Prostate gland (tissue), 2 donors: ENCODE measurements around the gene IGFBP2. TPM values are rescaled to one million over a fixed set of nuclear protein-coding genes. Genes with fewer than 3 reads are reported as not detected.

Source experiments
- DNase-seq: peaks from one replicate; pipeline ENCODE4 v3.0.0-alpha.2; 2019; ENCODE audit warnings: low spot score
- H3K27ac ChIP-seq, 2 donors: fragments of 200-600 bp; sonication (generic); 2 replicates each; pipeline ENCODE4 v1.5.1; 2017 to 2019
- H3K27me3 ChIP-seq: fragments of 200-600 bp; sonication (generic); replicated peaks from 2 replicates; pipeline ENCODE4 v1.5.1; 2019; ENCODE audit not compliant: insufficient read depth
- H3K36me3 ChIP-seq, 2 donors: fragments of 200-600 bp; sonication (generic); 1 replicate in 1 of 2; 2 replicates in 1 of 2; pipeline versions ENCODE4 v1.5.1 to v1.8.1; 2017 to 2019
- H3K4me1 ChIP-seq: fragments of 200-600 bp; sonication (generic); replicated peaks from 2 replicates; pipeline ENCODE4 v1.5.1; 2019
- H3K4me3 ChIP-seq, 2 donors: fragments of 200-600 bp; sonication (generic); 2 replicates each; pipeline ENCODE4 v1.5.1; 2017 to 2019
- H3K9me3 ChIP-seq: fragments of 200-600 bp; sonication (generic); 2 replicates; pipeline ENCODE4 v1.5.1; 2017
- CTCF ChIP-seq, 4 experiments: fragments of 200-600 bp in 2 of 4; fragments of 450-650 bp in 2 of 4; sonication (generic) in 2 of 4; IDR thresholded peaks; 1 replicate in 3 of 4; 2 replicates in 1 of 4; pipeline ENCODE4 v1.5.1; 2016 to 2019; ENCODE audit warnings: antibody characterized with exemption in 4 of 4, mild to moderate bottlenecking in 2 of 4, moderate library complexity in 2 of 4
- POLR2A ChIP-seq: fragments of 450-650 bp; IDR thresholded peaks from one replicate; pipeline ENCODE4 v1.6.1; 2016; ENCODE audit warnings: antibody characterized with exemption, mild to moderate bottlenecking
- POLR2AphosphoS5 ChIP-seq: sonication (generic); formaldehyde crosslinking; IDR thresholded peaks from one replicate; pipeline ENCODE4 v1.6.1; 2017; ENCODE audit warnings: antibody characterized with exemption
- WGBS: methylation state at CpG from one replicate; pipeline ENCODE4 v1.1.5; 2018; 5-methylcytosine and 5-hydroxymethylcytosine counted together
- intact Hi-C: fragments of 100-400 bp; cut with DNase I; formaldehyde crosslinking; loops from one replicate; pipeline ENCODE4 v1.14.2; 2022
- total RNA-seq, 2 donors: library from RNA; depleted of rRNA; stranded (reverse); fragments of >200 nt; gene quantifications; one replicate each; pipeline ENCODE4 v1.1.0, GENCODE V29; 2016

IGFBP2 gene
- total RNA-seq, 2 donors from 2014 or later, result 152 to 250 TPM

- no peak for DNase-seq
- WGBS, result 15% methylated on average over 7 of the region's 7 CpGs
- no peaks in the 10 kb centered on the region for H3K36me3 ChIP-seq
- no peaks in the 10 kb centered on the region for H3K27me3 ChIP-seq
- no peak overlapping the region for H3K27ac ChIP-seq
- TF ChIP-seq POLR2A (no peak), CTCF (IDR thresholded peaks at IDR 0.05) (no peak), POLR2AphosphoS5 (no peak)
- H3K9me3 ChIP-seq, result no peaks in the 10 kb centered on the region
- H3K4me3 ChIP-seq, result no peak overlapping the region
- peaks cover under 1% of the 10 kb centered on the region for H3K4me1 ChIP-seq
- intact Hi-C loops, result no loop called here
These were observed 66.9 kb downstream of the IGFBP2 start for GRCh38 chr2:216700088-216700567.

GRCh38 chr2:216700781-216701180 lies 67.6 kb downstream of the IGFBP2 start:
- H3K4me1 ChIP-seq, result no peaks in the 10 kb centered on the region

GRCh38 chr2:216701544-216701943 lies 68.3 kb downstream of the IGFBP2 start:
- no peaks in the 10 kb centered on the region for H3K4me1 ChIP-seq
- H3K36me3 ChIP-seq, result no peaks in the 10 kb centered on the region
- no peak overlapping the region for H3K27ac ChIP-seq
- DNase-seq, result no peak
- WGBS, result 96% methylated on average over 7 of the region's 7 CpGs
- TF ChIP-seq CTCF (IDR thresholded peaks at IDR 0.05), result no peak
- no peak overlapping the region for H3K4me3 ChIP-seq
- no peaks in the 10 kb centered on the region for H3K27me3 ChIP-seq
- no peaks in the 10 kb centered on the region for H3K9me3 ChIP-seq
- intact Hi-C loops, result no loop called here

More at GRCh38 chr2:216700781-216701180, 67.6 kb downstream of the IGFBP2 start:
- H3K9me3 ChIP-seq, result no peaks in the 10 kb centered on the region
- TF ChIP-seq POLR2AphosphoS5, result no peak
- no peak for TF ChIP-seq POLR2A
- TF ChIP-seq CTCF (IDR thresholded peaks at IDR 0.05), result no peak
- no peaks in the 10 kb centered on the region for H3K36me3 ChIP-seq
- no peak for DNase-seq
- no peak overlapping the region for H3K4me3 ChIP-seq
- H3K27ac ChIP-seq, result no peak overlapping the region
- intact Hi-C loops, result no loop called here
- H3K27me3 ChIP-seq, result no peaks in the 10 kb centered on the region
- WGBS, result 39% methylated on average over 5 of the region's 5 CpGs

- DNase-seq, result no peak
- Histone ChIP-seq H3K4me3 (no peak overlapping the region), H3K36me3 (no peaks in the 10 kb centered on the region), H3K27ac (no peak overlapping the region), H3K27me3 (no peaks in the 10 kb centered on the region), H3K9me3 (no peaks in the 10 kb centered on the region), H3K4me1 (no peaks in the 10 kb centered on the region)
- 73% methylated on average over 1 of the region's 1 CpG for WGBS
- intact Hi-C loops, result no loop called here
- no peak for TF ChIP-seq POLR2AphosphoS5
- TF ChIP-seq POLR2A, result no peak
- no peak for TF ChIP-seq CTCF (IDR thresholded peaks at IDR 0.05)
These were observed 69.5 kb downstream of the IGFBP2 start for GRCh38 chr2:216702756-216703155.

GRCh38 chr2:216710551-216711301 lies 77.5 kb downstream of the IGFBP2 start:
- DNase-seq, result no peak
- H3K4me1 ChIP-seq, result no peaks in the 10 kb centered on the region
- no peak overlapping the region for H3K4me3 ChIP-seq
- no peaks in the 10 kb centered on the region for H3K36me3 ChIP-seq
- WGBS, result 36% methylated on average over 11 of the region's 11 CpGs
- no peaks in the 10 kb centered on the region for H3K9me3 ChIP-seq
- no peak for TF ChIP-seq CTCF (IDR thresholded peaks at IDR 0.05)
- TF ChIP-seq POLR2AphosphoS5, result no peak
- TF ChIP-seq POLR2A, result no peak
- H3K27me3 ChIP-seq, result no peaks in the 10 kb centered on the region
- peak overlapping the region in 1 of 2 donors; percentile 15 for H3K27ac ChIP-seq
- intact Hi-C loops, result no loop called here
